ENCODE data around the gene IL17RD. TPM values are rescaled to one million over a fixed set of nuclear protein-coding genes. Genes with fewer than 3 reads are reported as not detected.

The IL17RD gene
- total and polyA plus RNA-seq, 10 of the 15 experiments (the other 5 are each of a cell fraction or from before 2014, with no cell fraction given) = 0.01 to 0.08 (median 0.04) TPM; not detected in 3

- Histone ChIP-seq H3K36me3 (ENCODE audit: control insufficient read depth in 2 of 2, insufficient read depth in 2 of 2, low read length in 1 of 2) (no peaks in the 10 kb centered on the region), H3K9me3 (replicated peaks; ENCODE audit: control insufficient read depth, insufficient read depth, low read length) (no peaks in the 10 kb centered on the region; the same call in 1 of the 3 replicates), H3K4me3 (no peak overlapping the region), H4K20me1 (ENCODE audit: control insufficient read depth, insufficient read depth) (no peaks in the 10 kb centered on the region), H3K4me1 (ENCODE audit: control insufficient read depth, insufficient read depth, low read length) (no peaks in the 10 kb centered on the region), H3K27ac (ENCODE audit: control insufficient read depth, insufficient read depth) (no peak overlapping the region), H2AFZ (ENCODE audit: control insufficient read depth, low read depth, low read length) (no peak overlapping the region), H3K4me2 (ENCODE audit: control insufficient read depth, insufficient read depth) (no peak overlapping the region), H3K79me2 (ENCODE audit: control insufficient read depth, insufficient read depth, low read length) (no peaks in the 10 kb centered on the region), H3K27me3 (replicated peaks in 1 of 2; ENCODE audit: control insufficient read depth in 2 of 2, insufficient read depth in 2 of 2, low read length in 1 of 2) (no peaks in the 10 kb centered on the region), H3K9ac (ENCODE audit: control insufficient read depth, insufficient read depth, low read length) (no peak overlapping the region)
- ChIA-PET CTCF (no interaction called here), SMC1A (ENCODE audit: uncharacterized antibody, unreplicated experiment) (no interaction called here), POLR2A (no interaction called here), RAD21 (ENCODE audit: unreplicated experiment) (no interaction called here)
- FAIRE-seq (no peak), ATAC-seq (no peak), DNase-seq (ENCODE audit: low read depth, low spot score) (no peak)
- WGBS (ENCODE audit: insufficient coverage, insufficient replicate concordance, low lambda C conversion rate, missing lambda C conversion rate) = 63% methylated on average over 3 of the region's 3 CpGs
- intact Hi-C loops (cut with micrococcal nuclease; ENCODE audit: unreplicated experiment) (loop anchor here (10.0 kb wide), 1 partner anchor 357 kb away; no protein-coding TSS in a partner anchor), in situ Hi-C loops (cut with MboI) (no loop called here)
- BruUV-seq (replicated peaks) = no TSS peak
- TF ChIP-seq ZNF622 (IDR thresholded peaks at IDR 0.05) = no peak
- no peak for TF ChIP-seq POLR2A (IDR thresholded peaks at IDR 0.05; ENCODE audit: low read depth, low read length)
- no peak for TF ChIP-seq BHLHE40 (IDR thresholded peaks at IDR 0.05; ENCODE audit: borderline replicate concordance in 1 of 2, low read depth in 2 of 2, low read length in 1 of 2)
- TF ChIP-seq SKIL (IDR thresholded peaks at IDR 0.05; ENCODE audit: low read depth, poor library complexity, severe bottlenecking) = no peak
- TF ChIP-seq RFX5 (IDR thresholded peaks at IDR 0.05; ENCODE audit: low read depth, low read length) = no peak
- TF ChIP-seq PBX3 (IDR thresholded peaks at IDR 0.05; ENCODE audit: insufficient replicate concordance, low read depth, low read length) = no peak
- no peak for TF ChIP-seq POU2F2 (IDR thresholded peaks at IDR 0.05; ENCODE audit: borderline replicate concordance, low read depth, low read length)
- no peak for TF ChIP-seq FOXM1 (IDR thresholded peaks at IDR 0.05; ENCODE audit: low read depth, low read length)
- TF ChIP-seq FOXK2 (IDR thresholded peaks at IDR 0.05) = no peak
- TF ChIP-seq SUZ12 (IDR thresholded peaks at IDR 0.05; ENCODE audit: unreplicated experiment) = no peak
- TF ChIP-seq E4F1 (IDR thresholded peaks at IDR 0.05; ENCODE audit: borderline replicate concordance, partially characterized antibody) = no peak
- no peak for TF ChIP-seq IKZF2 (IDR thresholded peaks at IDR 0.05)
- no peak for TF ChIP-seq ZSCAN29 (IDR thresholded peaks at IDR 0.05)
Observed at GRCh38 chr3:57061556-57061955, 103.6 kb downstream of the IL17RD start.

Data from GM12878 (cell line).